Activated CD8-positive, alpha-beta T cell treated with anti-CD3 and anti-CD28 coated beads, Interleukin-2, amount 10 ng/mL, durations not matched to agents 7 days and 5 days (primary cell): ENCODE results near the gene GPR158. TPM values are rescaled to one million over a fixed set of nuclear protein-coding genes. Genes with fewer than 3 reads are reported as not detected.

Experiments used
- ATAC-seq: fragments of 150-1000 bp; cut with Tn5 transposase; one replicate; pipeline ENCODE4 v1.10.0; 2021; ENCODE audit warnings: moderate library complexity
- CTCF ChIA-PET: fragments of 350-600 bp; sonication (Branson Sonifier 250); formaldehyde crosslinking; loops from one replicate; lab custom pipeline; 2021; ENCODE audit warnings: antibody characterized with exemption; lab: Charles Lee
- POLR2A ChIA-PET: fragments of 350-600 bp; sonication (Branson Sonifier 250); formaldehyde crosslinking; loops from one replicate; lab custom pipeline; 2021; ENCODE audit warnings: antibody characterized with exemption; lab: Charles Lee
- DNase-seq: peaks from one replicate; pipeline ENCODE4 v3.0.0-alpha.2; 2020
- H3K27ac Mint-ChIP-seq: one replicate; pipeline ENCODE4 v1.8.0; 2021; ENCODE audit warnings: mild to moderate bottlenecking, mixed read lengths
- H3K27me3 Mint-ChIP-seq: one replicate; pipeline ENCODE4 v1.8.0; 2021; ENCODE audit warnings: low read depth, mixed read lengths
- H3K36me3 Mint-ChIP-seq: one replicate; pipeline ENCODE4 v1.8.0; 2021; ENCODE audit warnings: low read depth, mixed read lengths
- H3K4me1 Mint-ChIP-seq: one replicate; pipeline ENCODE4 v1.8.0; 2021; ENCODE audit warnings: low read depth, mixed read lengths
- H3K4me3 Mint-ChIP-seq: one replicate; pipeline ENCODE4 v1.8.0; 2021; ENCODE audit warnings: mild to moderate bottlenecking, mixed read lengths
- H3K9me3 Mint-ChIP-seq: one replicate; pipeline ENCODE4 v1.8.0; 2022; ENCODE audit warnings: mixed read lengths; ENCODE audit not compliant: insufficient read depth
- total RNA-seq, 2 experiments: library from RNA; stranded (reverse); gene quantifications; one replicate each; pipeline ENCODE4 v1.2.3, GENCODE V29; 2021

The GPR158 gene
- total RNA-seq, 2 experiments from 2014 or later, result not detected

DNA sequence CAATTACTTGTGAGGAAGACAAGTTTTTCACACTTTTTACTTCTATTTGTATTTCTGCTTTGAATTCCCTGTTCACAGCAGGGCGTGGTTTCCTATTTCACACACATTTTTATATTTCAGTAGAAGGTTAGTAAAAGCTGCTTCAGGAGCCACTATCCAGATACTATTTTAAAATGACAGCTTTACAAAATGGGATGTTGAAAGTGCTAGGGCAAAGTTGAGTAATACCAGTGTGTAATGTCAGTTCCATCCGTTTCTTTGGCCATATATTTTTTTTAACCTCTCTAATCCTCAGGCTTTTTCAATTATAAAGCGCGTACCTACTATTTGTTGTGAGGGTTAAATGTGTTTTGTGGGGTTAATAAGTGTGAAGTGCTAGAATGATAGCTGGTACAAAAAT, 276.6 kb downstream of the GPR158 start:
- POLR2A ChIA-PET, result no interaction called here
- CTCF ChIA-PET, result no interaction called here
- DNase-seq (no peak), ATAC-seq (no peak)
- Mint-ChIP-seq H3K27me3 (no peaks in the 10 kb centered on the region), H3K4me1 (no peaks in the 10 kb centered on the region), H3K4me3 (no peak overlapping the region), H3K36me3 (no peaks in the 10 kb centered on the region), H3K27ac (no peak overlapping the region), H3K9me3 (peaks cover 5% of the 10 kb centered on the region)

DNA sequence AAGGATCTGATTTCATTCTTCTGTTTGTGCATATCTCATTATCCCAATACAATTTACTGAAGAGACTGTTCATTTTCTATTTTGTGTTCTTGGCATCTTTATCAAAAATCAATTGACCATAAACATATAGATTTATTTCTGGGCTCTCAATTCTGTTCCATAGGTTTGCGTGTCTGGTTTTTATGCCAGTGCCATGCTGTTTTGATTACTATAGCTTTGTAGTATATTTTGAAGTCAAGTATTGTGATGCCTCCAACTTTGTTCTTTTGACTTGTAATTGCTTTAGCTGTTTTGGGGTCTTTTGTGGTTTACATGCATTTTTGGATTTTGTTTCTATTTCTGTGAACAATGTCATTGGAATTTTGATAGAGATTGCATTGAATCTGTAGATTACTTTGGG, 278.8 kb downstream of the GPR158 start:
- H3K27me3 Mint-ChIP-seq, result no peaks in the 10 kb centered on the region
- CTCF ChIA-PET, result no interaction called here
- peaks cover 5% of the 10 kb centered on the region for H3K9me3 Mint-ChIP-seq
- no peak overlapping the region for H3K27ac Mint-ChIP-seq
- H3K36me3 Mint-ChIP-seq, result no peaks in the 10 kb centered on the region
- DNase-seq (no peak), ATAC-seq (no peak)
- POLR2A ChIA-PET, result no interaction called here
- H3K4me1 Mint-ChIP-seq, result no peaks in the 10 kb centered on the region
- no peak overlapping the region for H3K4me3 Mint-ChIP-seq

DNA sequence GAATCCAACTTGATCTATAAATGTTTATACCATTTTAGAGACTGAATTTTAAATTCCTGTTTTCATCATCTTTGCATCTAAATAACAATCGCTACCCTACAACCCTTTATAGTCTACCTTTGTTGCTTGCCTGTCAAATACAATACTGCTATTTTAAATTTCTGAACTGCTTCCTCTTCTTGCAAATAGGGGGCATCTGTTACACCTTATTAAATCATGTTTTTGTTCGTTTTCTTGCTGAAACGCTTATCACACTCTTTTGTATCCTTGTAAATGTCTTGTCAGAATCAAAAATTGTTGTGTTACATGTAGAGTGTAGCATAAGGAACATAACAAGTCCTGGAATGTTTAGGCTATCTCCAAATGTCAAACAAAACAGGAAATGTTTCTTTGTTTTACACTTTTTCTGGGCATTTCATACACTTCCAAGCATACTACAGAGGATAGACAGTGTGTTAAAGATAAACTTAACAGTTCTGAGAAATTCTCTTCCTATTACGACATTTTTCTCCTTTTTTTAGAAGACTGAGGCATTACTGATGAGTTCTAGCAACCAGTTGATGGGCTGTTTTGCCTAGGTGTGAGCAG, 281.3 kb downstream of the GPR158 start:
- Mint-ChIP-seq H3K36me3 (no peaks in the 10 kb centered on the region), H3K4me1 (no peaks in the 10 kb centered on the region), H3K27me3 (no peaks in the 10 kb centered on the region), H3K4me3 (no peak overlapping the region), H3K9me3 (peaks cover 7% of the 10 kb centered on the region), H3K27ac (no peak overlapping the region)
- DNase-seq, result no peak
- ATAC-seq, result no peak
- ChIA-PET POLR2A (no interaction called here), CTCF (no interaction called here)

DNA sequence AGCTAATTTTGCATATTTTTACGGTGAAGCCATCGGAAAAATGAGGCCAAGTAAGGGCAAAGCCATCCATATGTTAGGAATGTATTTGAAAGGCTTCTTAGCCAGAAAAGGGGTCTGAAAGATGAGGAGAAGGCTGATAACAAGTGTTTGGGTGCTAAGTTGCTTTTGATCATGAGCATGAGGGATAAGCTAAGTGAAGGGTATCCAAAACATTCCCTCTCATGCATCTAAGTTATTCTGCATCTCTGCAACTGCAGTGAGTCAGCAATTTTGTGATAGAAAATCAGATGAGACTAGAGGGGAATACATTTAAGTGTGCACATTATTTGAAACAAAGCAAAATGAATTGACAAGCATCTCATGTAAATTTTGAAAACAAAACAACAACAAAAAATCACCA, 282.8 kb downstream of the GPR158 start:
- ATAC-seq, result no peak
- no peak overlapping the region for H3K27ac Mint-ChIP-seq
- H3K4me1 Mint-ChIP-seq, result no peaks in the 10 kb centered on the region
- no peaks in the 10 kb centered on the region for H3K27me3 Mint-ChIP-seq
- ChIA-PET CTCF (no interaction called here), POLR2A (no interaction called here)
- no peaks in the 10 kb centered on the region for H3K36me3 Mint-ChIP-seq
- DNase-seq, result no peak
- no peak overlapping the region for H3K4me3 Mint-ChIP-seq
- peaks cover 7% of the 10 kb centered on the region for H3K9me3 Mint-ChIP-seq

DNA sequence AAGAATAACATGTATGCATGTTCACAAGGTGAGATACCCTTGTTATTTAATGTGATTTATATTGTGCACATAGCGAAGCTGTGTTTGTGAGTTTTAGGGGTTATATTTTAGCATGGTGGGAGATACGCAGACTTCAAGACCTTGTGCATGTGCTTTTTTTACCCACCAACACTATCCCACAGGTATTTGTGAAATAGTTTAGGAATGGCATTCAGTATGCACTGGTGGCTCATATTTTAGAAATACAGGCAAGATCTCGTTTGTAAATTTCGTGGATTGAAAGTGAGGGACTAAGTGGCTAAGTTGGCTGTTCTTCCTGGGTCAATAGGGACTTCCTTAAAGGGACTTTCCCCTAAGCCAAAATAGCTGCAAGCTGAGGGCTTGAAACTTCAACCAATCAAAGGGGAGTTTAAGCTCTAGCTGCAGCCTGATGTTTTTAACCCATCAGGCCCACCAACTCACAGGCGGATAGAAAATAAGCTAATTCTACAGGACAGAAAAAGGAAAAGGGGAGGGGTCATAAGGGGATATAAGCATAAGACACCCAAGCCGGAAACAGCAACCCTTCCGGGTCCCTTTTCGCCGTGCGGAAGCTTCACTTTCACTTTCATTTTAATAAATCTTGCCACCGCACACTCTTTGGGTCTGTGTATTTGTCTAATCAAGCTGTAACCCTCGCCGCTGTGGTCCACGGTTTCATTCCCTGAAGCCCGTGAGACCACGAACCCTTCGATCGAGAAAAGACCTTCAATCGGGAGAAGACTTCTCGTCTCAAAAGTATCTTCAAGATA, 291.0 kb downstream of the GPR158 start:
- Mint-ChIP-seq H3K9me3 (peaks cover 3% of the 10 kb centered on the region), H3K27me3 (no peaks in the 10 kb centered on the region), H3K27ac (no peak overlapping the region), H3K4me1 (no peaks in the 10 kb centered on the region), H3K36me3 (no peaks in the 10 kb centered on the region), H3K4me3 (no peak overlapping the region)
- DNase-seq, result no peak
- CTCF ChIA-PET, result no interaction called here
- POLR2A ChIA-PET, result no interaction called here
- no peak for ATAC-seq

DNA sequence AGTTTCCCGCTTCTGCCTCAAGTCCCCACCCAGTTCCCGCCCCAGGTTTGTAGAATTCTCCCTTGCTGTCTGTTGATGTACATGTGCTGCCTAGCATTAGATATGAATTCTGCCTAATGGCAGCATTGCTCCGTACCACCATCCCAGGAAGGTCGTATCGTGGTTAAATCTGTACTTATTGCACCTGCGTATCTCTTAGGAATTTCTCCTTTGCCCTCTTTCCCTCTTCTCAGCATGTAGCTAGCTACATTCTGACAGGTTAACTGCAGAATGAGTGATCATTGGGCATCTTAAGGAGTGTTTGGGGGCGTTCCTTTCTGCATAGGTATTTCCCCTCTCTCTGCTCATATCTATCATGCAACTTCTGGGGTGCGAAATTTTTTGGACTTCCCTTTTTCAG, 293.1 kb downstream of the GPR158 start:
- Mint-ChIP-seq H3K36me3 (no peaks in the 10 kb centered on the region), H3K27ac (no peak overlapping the region), H3K9me3 (peaks cover 3% of the 10 kb centered on the region), H3K4me1 (no peaks in the 10 kb centered on the region), H3K27me3 (no peaks in the 10 kb centered on the region), H3K4me3 (no peak overlapping the region)
- ChIA-PET POLR2A (no interaction called here), CTCF (no interaction called here)
- DNase-seq (no peak), ATAC-seq (no peak)

DNA sequence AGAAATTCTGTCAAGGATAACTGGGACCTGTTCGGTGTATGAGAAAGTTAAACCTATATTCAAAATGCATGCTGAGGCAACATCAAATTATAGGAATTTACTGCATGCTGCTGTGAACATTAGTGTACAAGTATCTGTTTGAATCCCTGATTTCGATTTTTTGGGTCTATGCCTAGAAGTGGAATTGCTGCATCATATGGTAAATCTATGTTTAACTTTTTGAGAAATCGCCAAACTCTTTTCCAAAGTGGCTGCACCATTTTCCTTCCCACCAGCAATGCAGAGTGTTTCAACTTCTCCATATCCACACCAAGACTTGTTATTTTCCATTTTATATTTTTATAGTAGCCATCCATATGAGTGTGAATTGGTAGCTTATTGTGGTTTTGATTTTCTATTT, 306.7 kb downstream of the GPR158 start:
- CTCF ChIA-PET, result no interaction called here
- no peak for DNase-seq
- H3K27me3 Mint-ChIP-seq, result no peaks in the 10 kb centered on the region

DNA sequence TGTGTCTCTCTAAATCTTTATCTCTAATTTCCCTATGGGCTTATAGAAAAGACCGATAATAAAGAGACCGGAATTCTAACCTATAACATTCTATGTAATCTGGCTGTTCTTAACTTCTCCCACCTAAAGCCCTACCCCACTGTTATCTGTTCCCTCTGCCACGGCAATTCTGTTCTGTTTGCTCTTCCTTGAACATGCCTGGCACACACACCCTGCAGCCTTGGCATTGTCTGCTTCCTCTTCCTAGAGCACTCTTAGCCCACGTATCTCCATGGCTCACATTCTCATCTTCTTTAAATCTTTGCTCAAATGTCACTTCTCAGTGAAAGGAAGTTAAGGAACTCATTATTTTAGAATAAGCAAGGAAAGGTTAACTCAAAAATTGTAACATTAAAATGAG, 309.2 kb downstream of the GPR158 start:
- ChIA-PET CTCF (no interaction called here), POLR2A (no interaction called here)
- Mint-ChIP-seq H3K9me3 (peaks cover 11% of the 10 kb centered on the region), H3K4me3 (no peak overlapping the region), H3K27me3 (no peaks in the 10 kb centered on the region), H3K36me3 (no peaks in the 10 kb centered on the region), H3K4me1 (no peaks in the 10 kb centered on the region), H3K27ac (no peak overlapping the region)
- DNase-seq, result no peak
- no peak for ATAC-seq

More for the DNA sequence above, 306.7 kb downstream of the GPR158 start:
- Mint-ChIP-seq H3K27ac (no peak overlapping the region), H3K36me3 (no peaks in the 10 kb centered on the region), H3K4me1 (no peaks in the 10 kb centered on the region), H3K4me3 (no peak overlapping the region), H3K9me3 (peaks cover 11% of the 10 kb centered on the region)
- POLR2A ChIA-PET, result no interaction called here
- ATAC-seq, result no peak

DNA sequence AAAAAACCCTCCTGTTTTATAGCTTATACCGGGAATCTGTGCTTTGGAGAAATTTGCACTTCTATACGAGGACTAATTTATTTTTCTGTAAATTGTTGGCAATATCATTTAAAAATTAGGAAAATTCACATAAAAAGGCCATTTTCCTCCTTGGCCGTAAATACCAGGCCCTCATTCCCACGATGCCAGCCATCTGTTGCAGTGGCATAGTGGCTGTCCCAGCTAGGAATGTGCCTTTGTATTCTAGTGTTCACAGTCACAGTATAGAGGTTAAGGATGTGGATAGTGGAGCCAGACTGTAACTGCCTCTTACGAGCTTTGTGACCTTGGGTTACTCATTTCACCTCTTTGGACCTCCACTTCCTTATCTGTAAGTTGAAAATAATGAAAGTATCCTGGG, 312.5 kb downstream of the GPR158 start:
- ATAC-seq, result no peak
- no peak for DNase-seq
- Mint-ChIP-seq H3K4me1 (no peaks in the 10 kb centered on the region), H3K27me3 (no peaks in the 10 kb centered on the region), H3K36me3 (no peaks in the 10 kb centered on the region), H3K9me3 (peaks cover 3% of the 10 kb centered on the region), H3K4me3 (no peak overlapping the region), H3K27ac (no peak overlapping the region)
- ChIA-PET CTCF (no interaction called here), POLR2A (no interaction called here)

DNA sequence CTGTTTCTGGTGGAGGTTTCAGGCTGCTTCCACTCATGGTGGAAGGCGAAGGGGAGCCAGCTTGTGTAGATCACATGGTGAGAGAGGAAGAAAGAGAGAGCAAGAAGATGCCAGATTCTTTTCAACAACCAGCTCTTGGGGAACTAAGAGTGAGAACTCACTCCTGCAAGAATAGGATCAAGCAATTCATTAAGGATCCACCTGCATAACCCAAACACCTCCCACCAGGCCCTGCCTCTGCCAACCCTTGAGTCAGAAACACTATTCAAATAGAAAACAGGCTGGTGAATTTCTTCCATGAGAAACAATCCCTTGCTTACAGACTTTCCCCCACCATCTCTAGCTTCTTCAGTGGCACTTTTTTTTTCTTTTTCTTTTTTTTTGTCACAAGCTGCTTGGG, 317.2 kb downstream of the GPR158 start:
- Mint-ChIP-seq H3K36me3 (no peaks in the 10 kb centered on the region), H3K4me1 (no peaks in the 10 kb centered on the region), H3K9me3 (no peaks in the 10 kb centered on the region), H3K27ac (no peak overlapping the region), H3K4me3 (no peak overlapping the region), H3K27me3 (no peaks in the 10 kb centered on the region)
- CTCF ChIA-PET, result no interaction called here
- ATAC-seq, result no peak
- POLR2A ChIA-PET, result no interaction called here
- DNase-seq, result no peak

DNA sequence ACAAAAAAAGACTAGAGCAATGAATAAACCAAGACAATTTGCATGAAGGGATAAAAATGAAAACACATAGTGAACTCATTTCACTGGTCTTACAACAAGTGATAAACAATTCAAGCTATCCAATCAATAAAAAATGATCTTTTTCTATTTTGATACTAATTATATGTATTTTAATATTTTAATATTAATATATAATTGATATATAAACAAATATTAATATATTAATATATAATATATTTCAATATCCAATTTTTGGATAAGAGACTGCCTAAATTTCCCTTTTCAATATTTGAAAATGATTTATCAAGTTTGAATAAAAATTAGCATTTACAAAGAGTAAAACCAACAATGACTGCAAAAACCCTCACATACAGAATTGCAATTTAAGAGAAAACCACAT, 317.9 kb downstream of the GPR158 start:
- ATAC-seq (no peak), DNase-seq (no peak)
- CTCF ChIA-PET, result no interaction called here
- Mint-ChIP-seq H3K4me1 (no peaks in the 10 kb centered on the region), H3K27me3 (no peaks in the 10 kb centered on the region), H3K36me3 (no peaks in the 10 kb centered on the region), H3K9me3 (no peaks in the 10 kb centered on the region), H3K27ac (no peak overlapping the region), H3K4me3 (no peak overlapping the region)
- POLR2A ChIA-PET, result no interaction called here

DNA sequence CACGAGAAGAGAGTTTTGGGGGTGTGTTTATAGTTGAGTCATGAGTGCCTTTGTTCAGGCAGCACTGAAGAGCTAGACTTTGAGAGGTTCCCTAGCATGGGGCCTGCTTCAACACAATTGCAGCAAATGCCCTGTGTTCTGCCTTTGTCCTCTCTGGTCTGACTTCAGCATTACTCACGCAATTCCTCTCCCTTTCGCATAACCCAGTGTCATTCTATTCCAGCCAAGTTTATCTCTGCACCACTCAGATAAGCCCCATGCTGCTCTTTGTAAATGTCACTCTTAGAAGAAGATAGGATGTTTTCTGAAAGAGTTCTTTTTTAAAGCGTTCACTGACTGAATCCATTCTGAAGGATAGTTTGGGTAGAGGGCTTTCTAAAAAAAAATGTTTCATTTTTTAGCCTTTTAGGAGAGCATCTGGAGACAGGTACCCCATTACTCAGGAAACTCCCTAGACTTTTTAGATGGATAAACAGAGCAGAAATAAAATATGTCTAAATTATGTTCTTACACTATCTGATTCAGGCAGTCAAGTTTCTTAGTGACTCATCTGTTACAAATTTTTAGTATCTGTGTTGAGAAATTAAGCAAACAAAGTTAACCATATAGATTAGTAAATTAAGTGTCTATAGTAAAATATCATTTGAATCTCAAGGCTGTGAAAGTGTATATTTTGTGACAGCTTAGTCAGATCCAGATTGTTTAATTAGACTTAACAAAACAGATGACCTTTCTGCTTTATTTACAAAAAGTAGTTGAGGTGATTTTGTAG, 318.5 kb downstream of the GPR158 start:
- ATAC-seq (no peak), DNase-seq (no peak)
- H3K36me3 Mint-ChIP-seq, result no peaks in the 10 kb centered on the region
- ChIA-PET POLR2A (no interaction called here), CTCF (no interaction called here)
- no peaks in the 10 kb centered on the region for H3K27me3 Mint-ChIP-seq
- H3K4me1 Mint-ChIP-seq, result no peaks in the 10 kb centered on the region
- no peaks in the 10 kb centered on the region for H3K9me3 Mint-ChIP-seq
- H3K4me3 Mint-ChIP-seq, result no peak overlapping the region
- H3K27ac Mint-ChIP-seq, result no peak overlapping the region
